BLaER1 (cell line): ENCODE measurements around the gene NUDT16L1.
A peak's percentile ranks its signal among the peaks of the same experiment; 100 is the strongest.

Experiments
- H3K27ac ChIP-seq: shearing (Covaris generic); formaldehyde crosslinking; 2 replicates; pipeline ENCODE4 v1.8.1; 2022
- H3K27me3 ChIP-seq: shearing (Covaris generic); formaldehyde crosslinking; 2 replicates; pipeline ENCODE4 v1.8.1; 2022
- H3K36me3 ChIP-seq: shearing (Covaris generic); formaldehyde crosslinking; 2 replicates; pipeline ENCODE4 v1.8.1; 2022
- H3K4me1 ChIP-seq: shearing (Covaris generic); formaldehyde crosslinking; 2 replicates; pipeline ENCODE4 v1.8.1; 2022
- H3K4me2 ChIP-seq: shearing (Covaris generic); formaldehyde crosslinking; 2 replicates; pipeline ENCODE4 v1.8.1; 2022
- H3K4me3 ChIP-seq: shearing (Covaris generic); formaldehyde crosslinking; 2 replicates; pipeline ENCODE4 v1.8.1; 2022
- H3K9ac ChIP-seq: shearing (Covaris generic); formaldehyde crosslinking; 2 replicates; pipeline ENCODE4 v1.8.1; 2022
- H3K9me3 ChIP-seq: shearing (Covaris generic); formaldehyde crosslinking; 2 replicates; pipeline ENCODE4 v1.8.1; 2022
- H4K20me1 ChIP-seq: shearing (Covaris generic); formaldehyde crosslinking; 2 replicates; pipeline ENCODE4 v1.8.1; 2022
- Cebpa-rat ChIP-seq: shearing (Covaris generic); IDR thresholded peaks from 2 replicates; pipeline ENCODE4 v1.8.1; 2022

Gene NUDT16L1

DNA sequence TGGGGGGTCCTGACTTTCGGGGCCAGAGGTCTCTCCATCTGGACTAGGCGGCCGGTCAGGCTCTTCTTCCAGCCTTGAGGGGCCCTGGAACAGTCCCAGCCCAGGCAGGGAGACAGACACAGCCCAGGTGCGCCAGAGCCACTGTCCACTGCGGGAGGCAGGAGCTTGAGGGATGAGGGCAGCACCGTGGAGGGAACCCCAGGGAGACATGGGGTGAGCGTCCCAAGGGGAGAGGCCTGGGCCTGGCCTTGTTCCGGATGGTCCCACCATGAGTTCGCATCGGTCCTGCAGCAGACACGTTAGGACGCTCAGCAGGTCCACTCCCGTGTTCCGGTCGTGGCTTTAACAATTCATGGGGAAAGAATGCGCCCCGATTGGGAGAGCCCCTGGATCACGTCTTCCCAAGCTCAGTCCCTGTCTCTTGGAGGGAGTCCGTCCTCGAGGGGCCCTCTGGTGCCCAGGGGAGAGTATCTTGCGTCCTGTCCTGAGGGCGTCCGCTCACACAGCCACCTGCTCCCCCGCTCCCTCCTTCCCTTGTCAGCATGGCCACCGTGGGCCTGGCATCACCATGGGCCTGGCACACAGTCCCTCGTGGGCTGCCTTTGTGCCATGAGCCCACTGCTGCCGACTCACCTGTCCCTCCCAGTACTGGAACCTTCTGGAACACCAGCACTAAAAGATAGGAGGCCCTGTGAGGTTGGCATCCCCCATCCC, 6.7 kb upstream of the NUDT16L1 start:
- H3K4me3 ChIP-seq: no peak overlapping the region
- peak overlapping the region; percentile 99; the same call in 1 of the 2 replicates for H3K4me2 ChIP-seq
- H4K20me1 ChIP-seq: peaks cover 32% of the 10 kb centered on the region
- peaks cover 61% of the 10 kb centered on the region for H3K4me1 ChIP-seq
- H3K9ac ChIP-seq: 0 out of 2 replicates have a peak overlapping the region, but pooled peaks have one; percentile 24
- no peak for TF ChIP-seq Cebpa-rat
- peaks cover 55% of the 10 kb centered on the region for H3K36me3 ChIP-seq
- H3K9me3 ChIP-seq: no peaks in the 10 kb centered on the region
- peak overlapping the region; percentile 18; the same call in 1 of the 2 replicates for H3K27ac ChIP-seq
- H3K27me3 ChIP-seq: no peaks in the 10 kb centered on the region

DNA sequence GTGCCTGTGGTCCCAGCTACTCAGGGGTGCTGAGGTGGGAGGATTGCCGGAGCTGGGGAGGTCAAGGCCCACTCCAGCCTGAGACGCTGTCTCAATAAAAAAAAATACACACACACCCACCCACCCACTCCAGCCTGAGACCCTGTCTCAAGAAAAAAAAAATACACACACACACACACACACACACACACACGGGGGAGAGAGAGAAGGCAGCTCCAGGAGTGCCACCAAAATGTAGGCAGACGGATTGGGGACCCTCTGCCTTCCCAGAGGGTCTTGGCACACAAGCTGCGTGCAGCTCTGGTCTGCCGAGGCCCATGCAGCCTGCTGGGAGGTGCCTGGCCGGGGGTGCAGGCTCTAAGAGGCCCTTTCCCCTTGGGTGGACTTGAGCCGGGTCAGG, 5.9 kb upstream of the NUDT16L1 start:
- TF ChIP-seq Cebpa-rat: no peak
- Histone ChIP-seq H3K4me3 (no peak overlapping the region), H3K36me3 (peaks cover 47% of the 10 kb centered on the region), H3K4me2 (peak overlapping the region; percentile 99), H3K9me3 (no peaks in the 10 kb centered on the region), H3K27me3 (no peaks in the 10 kb centered on the region), H3K4me1 (peaks cover 69% of the 10 kb centered on the region), H4K20me1 (peaks cover 32% of the 10 kb centered on the region), H3K9ac (peak overlapping the region; percentile 71; the same call in 1 of the 2 replicates), H3K27ac (peak overlapping the region; percentile 90)

DNA sequence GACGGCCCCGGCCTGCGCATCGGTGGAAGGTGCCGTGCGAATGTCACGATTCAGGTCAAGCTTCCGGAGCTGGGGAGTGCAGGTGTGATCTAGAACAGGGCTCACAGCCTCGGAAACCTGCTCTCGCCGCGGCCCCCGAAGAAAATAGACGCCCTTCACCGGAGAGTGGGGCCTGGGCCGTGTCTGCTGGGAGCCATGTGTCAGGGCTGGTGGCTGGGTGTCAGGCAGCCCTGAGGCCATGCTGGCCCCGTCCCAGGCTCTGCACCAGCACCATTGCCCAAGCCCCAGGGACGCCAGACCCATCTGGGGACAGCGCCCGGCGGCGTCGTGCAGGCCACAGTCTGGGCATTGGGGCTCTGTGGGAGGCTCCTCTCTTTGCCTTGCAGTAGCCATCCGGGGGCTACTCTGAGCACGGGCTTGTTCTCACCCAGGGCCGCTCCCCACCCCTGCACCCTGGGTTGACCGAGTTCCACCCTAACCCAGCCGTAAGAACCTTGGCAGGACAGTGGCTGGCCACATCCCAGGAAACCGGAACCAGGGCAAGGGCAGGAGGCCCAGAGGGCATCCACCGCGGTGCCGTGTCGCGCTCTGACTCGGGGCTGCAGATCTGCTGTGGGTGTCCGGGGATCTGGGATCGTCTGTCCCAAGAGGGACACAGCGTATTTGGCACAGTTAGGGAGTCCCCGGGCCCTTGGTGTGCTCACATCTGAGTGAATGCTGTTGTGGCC, 5.3 kb upstream of the NUDT16L1 start:
- peak overlapping the region; percentile 56 for H3K4me3 ChIP-seq
- peak overlapping the region; percentile 90 for H3K27ac ChIP-seq
- peaks cover 76% of the 10 kb centered on the region for H3K4me1 ChIP-seq
- H3K27me3 ChIP-seq: no peaks in the 10 kb centered on the region
- H4K20me1 ChIP-seq: peaks cover 32% of the 10 kb centered on the region
- peaks cover 40% of the 10 kb centered on the region for H3K36me3 ChIP-seq
- peak overlapping the region; percentile 71 for H3K9ac ChIP-seq
- H3K4me2 ChIP-seq: peak overlapping the region; percentile 99
- H3K9me3 ChIP-seq: no peaks in the 10 kb centered on the region
- TF ChIP-seq Cebpa-rat: no peak

DNA sequence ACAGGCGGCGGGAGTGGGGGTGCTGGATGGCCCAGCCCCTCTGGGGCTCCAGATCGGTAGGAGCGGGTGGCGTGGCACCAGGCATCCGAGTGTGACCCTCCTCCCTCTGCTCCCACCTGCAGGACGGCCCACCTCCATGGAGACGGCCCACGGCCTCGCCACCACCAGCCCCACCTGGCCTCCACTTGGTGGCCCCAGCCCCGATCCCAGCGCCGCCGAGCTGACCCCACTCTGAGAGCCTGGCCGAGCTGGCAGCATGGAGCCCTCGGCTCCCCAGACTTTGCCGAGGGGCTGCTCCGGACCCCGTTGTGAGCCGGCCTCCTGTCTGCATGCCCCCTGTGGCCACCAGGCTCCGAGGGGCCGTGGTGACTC, 4.7 kb upstream of the NUDT16L1 start:
- Histone ChIP-seq H3K4me1 (peaks cover 77% of the 10 kb centered on the region), H3K9ac (peak overlapping the region; percentile 71), H3K27me3 (no peaks in the 10 kb centered on the region), H3K4me2 (peak overlapping the region; percentile 99), H3K27ac (peak overlapping the region; percentile 90), H3K36me3 (peaks cover 35% of the 10 kb centered on the region), H4K20me1 (peaks cover 32% of the 10 kb centered on the region), H3K4me3 (peak overlapping the region; percentile 56), H3K9me3 (no peaks in the 10 kb centered on the region)
- TF ChIP-seq Cebpa-rat: no peak

DNA sequence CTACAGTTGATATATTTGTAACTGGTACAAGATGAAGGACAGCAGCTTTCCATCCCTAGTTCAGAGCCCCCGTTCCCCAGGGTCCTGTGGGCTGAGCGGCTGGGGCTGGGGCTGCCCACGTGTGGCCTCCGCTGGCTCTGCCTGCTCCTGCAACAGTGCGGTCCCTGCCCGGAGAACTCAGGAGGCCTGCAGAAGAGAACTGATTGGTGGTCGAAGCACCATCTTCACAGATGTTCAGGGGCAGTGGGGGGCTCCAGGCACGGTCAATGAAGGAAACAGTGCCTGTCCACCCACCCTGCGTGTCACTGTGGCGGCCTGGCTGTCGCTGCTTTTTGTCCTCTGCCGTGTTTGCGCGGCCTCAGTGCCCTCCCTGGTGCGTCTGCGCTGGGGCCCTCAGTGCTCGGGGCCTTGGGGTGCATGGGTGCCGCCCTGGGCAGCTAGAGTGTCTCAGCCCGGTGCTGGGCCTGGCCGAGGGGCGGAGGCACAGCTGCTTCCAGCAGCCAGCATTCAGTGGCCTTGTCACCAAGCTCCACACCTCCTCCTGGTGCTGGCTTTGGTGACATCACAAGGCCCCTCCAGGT, 4.2 kb upstream of the NUDT16L1 start:
- H3K36me3 ChIP-seq: peaks cover 29% of the 10 kb centered on the region
- peak overlapping the region; percentile 99 for H3K4me2 ChIP-seq
- H3K9me3 ChIP-seq: no peaks in the 10 kb centered on the region
- TF ChIP-seq Cebpa-rat: no peak
- H3K4me3 ChIP-seq: peak overlapping the region; percentile 56
- H3K27ac ChIP-seq: peak overlapping the region; percentile 90
- peak overlapping the region; percentile 71 for H3K9ac ChIP-seq
- H3K27me3 ChIP-seq: no peaks in the 10 kb centered on the region
- peaks cover 77% of the 10 kb centered on the region for H3K4me1 ChIP-seq
- H4K20me1 ChIP-seq: peaks cover 32% of the 10 kb centered on the region

DNA sequence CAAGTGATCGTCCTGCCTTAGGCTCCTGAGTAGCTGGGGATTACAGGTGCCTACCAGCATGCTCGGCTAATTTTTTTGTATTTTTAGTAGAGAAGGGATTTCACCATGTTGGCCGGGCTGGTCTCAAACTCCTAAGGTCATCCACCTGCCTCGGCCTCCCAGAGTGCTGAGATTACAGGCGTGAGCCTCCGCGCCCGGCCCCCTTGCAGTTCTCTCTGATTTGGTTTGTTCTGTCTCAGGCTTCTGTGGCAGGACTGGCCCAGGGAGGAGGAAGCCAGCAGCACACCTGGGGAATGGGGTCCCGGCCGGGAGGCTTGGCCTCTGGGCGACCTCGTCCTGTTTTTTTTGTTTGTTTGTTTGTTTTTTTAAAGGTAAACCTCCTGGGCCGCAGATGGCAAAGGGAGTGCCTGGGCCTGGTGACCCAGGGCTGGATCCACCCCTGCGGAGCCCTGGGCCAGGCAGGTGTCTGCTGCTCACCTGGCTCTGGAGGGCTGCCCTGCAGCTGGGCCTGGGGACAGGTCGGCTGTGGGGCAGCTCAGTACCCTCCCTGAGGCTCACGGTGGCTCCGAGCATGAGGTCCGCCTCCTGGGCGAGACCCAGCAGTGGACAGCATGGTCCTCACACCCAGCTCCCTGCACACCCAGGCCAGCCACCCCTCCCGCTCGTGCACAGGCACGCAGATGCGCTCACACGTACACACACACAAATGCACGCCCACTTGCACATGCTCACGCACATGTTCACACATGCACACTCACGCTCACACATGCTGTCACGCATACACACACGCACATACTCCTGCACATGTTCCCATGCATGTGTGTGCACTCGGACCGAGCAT, 3.3 kb upstream of the NUDT16L1 start:
- Histone ChIP-seq H3K9me3 (no peaks in the 10 kb centered on the region), H3K4me2 (peak overlapping the region; percentile 99), H3K36me3 (peaks cover 24% of the 10 kb centered on the region), H3K9ac (peak overlapping the region; percentile 71), H3K27ac (peak overlapping the region; percentile 90), H3K27me3 (no peaks in the 10 kb centered on the region), H4K20me1 (peaks cover 38% of the 10 kb centered on the region), H3K4me3 (peak overlapping the region; percentile 36; the same call in 1 of the 2 replicates), H3K4me1 (peaks cover 83% of the 10 kb centered on the region)
- no peak for TF ChIP-seq Cebpa-rat

DNA sequence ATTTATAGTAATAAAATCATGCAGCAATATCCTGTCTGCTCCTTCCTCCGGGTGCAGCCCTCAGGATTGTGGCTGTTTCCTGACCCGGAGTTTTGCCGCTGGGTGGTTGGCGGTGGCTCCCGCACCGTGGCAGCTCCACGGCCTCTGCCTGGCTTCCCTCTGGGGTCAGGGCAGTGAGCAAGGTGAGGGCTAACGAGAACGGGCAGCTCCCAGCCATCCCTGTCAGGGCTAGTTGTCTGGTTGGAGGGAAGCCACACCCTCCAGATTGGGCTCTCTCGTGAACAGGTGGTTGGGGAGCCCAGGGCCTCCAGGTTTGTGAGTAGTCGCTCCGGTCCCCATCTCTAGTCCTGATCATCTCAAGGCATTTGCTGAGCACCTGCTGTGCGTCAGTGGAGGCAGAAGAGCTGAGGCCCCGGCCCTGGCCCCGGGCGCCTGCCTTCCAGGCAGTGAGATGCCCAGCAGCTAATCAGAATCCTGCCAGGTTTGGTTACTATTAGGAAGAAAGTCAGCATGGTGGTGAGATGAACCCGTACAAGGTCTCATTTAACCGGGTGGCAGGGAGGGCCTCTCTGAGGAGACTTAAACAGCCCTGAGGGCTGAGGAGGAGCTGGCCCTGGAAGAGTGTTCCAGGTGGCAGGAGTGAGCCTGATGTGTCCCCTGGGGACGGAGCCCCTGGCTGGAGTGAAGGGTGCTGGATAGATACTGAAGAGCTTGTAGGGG, 2.3 kb upstream of the NUDT16L1 start:
- Histone ChIP-seq H3K9ac (peak overlapping the region; percentile 75), H3K27me3 (no peaks in the 10 kb centered on the region), H3K36me3 (peaks cover 24% of the 10 kb centered on the region), H3K4me2 (peak overlapping the region; percentile 99), H4K20me1 (peaks cover 41% of the 10 kb centered on the region), H3K27ac (peak overlapping the region; percentile 84), H3K9me3 (no peaks in the 10 kb centered on the region), H3K4me1 (peaks cover 85% of the 10 kb centered on the region), H3K4me3 (peak overlapping the region; percentile 84; the same call in 1 of the 2 replicates)
- no peak; the same call in 1 of the 2 replicates for TF ChIP-seq Cebpa-rat

DNA sequence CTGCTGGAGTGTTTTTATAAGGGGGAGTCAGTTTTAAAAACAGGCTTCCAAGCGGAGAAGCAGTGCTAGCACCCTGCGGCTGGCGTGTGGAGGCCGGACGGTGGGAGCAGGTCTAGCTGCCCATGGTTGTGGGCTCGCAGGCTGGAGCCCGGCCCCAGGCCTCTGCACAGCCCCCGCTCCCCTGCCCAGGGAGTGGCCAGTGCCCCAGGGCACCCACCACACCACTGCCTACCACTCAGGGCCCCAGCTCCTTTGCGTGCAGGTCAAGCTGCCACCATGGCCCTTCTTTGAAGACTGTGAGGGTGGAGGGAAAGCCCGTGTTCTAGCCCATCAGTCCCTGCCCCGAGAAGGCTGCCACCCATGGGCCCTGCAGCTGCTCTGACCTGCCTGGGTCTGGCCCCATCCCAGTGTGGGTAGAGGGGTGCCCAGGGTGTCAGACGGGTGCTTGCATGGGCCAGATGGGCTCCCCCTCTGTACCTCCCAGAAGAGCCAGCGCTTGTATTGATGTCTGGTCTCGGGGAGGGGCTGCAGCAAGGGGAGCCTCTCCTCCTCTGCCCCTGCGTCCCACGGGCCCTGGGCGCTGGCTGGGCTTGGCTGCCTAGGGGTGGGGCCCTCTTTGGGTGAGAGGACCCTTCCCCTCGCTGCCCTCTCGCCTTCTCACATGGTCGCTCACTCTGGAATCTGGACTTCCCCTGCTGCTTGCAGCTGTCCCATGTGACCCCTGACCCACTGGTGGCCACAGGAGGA, 1.5 kb upstream of the NUDT16L1 start:
- Histone ChIP-seq H3K9ac (peak overlapping the region; percentile 75), H3K4me3 (peak overlapping the region; percentile 84; the same call in 1 of the 2 replicates), H3K4me2 (peak overlapping the region; percentile 99), H3K27ac (peak overlapping the region; percentile 84), H3K9me3 (no peaks in the 10 kb centered on the region), H3K4me1 (peaks cover 83% of the 10 kb centered on the region), H3K36me3 (peaks cover 24% of the 10 kb centered on the region), H4K20me1 (peaks cover 48% of the 10 kb centered on the region), H3K27me3 (no peaks in the 10 kb centered on the region)
- TF ChIP-seq Cebpa-rat: no peak
